SK-MEL-5 (cell line): ENCODE measurements around the gene GALNT2. TPM values are rescaled to one million over a fixed set of nuclear protein-coding genes. Genes with fewer than 3 reads are reported as not detected.

Source experiments
- DNase-seq: peaks from one replicate; pipeline ENCODE4 v3.0.0-alpha.2; 2016; ENCODE audit warnings: low read depth, low spot score
- in situ Hi-C: cut with HindIII; loops from 2 replicates; pipeline ENCODE4 v1.10.0; 2016; ENCODE audit warnings: low sequenced_read_pairs, high pct_unique_total_duplicates, low pct_unique_long_range_greater_than_20kb
- total RNA-seq: library from RNA; depleted of rRNA; stranded (reverse); fragments of >200 nt; shearing (Covaris generic); gene quantifications from 2 replicates; pipeline ENCODE4 v1.2.3, GENCODE V29; 2014

The GALNT2 gene
- total RNA-seq, 1 experiment from 2014 or later: 149 TPM

DNA sequence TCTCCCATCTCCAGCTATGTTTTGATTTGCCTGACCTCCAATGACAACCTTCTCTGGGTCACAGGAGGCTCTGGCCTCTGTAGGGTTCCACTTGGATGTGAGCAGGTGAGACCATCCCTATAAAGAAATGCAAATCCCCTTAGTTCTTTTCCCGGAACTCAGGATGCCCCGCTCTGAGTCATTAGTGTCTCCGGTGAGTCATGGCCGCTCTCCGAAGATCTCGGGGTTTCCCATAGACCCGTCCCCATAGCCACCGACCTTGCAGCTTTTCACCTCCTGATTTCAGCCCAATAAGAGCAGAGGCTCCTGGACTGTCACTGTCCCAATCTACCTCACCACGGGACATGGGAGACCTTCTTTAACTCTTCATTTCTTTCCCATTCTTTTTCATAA is 260.9 kb downstream of the GALNT2 start:
- no peak for DNase-seq
- in situ Hi-C loops: no loop called here

DNA sequence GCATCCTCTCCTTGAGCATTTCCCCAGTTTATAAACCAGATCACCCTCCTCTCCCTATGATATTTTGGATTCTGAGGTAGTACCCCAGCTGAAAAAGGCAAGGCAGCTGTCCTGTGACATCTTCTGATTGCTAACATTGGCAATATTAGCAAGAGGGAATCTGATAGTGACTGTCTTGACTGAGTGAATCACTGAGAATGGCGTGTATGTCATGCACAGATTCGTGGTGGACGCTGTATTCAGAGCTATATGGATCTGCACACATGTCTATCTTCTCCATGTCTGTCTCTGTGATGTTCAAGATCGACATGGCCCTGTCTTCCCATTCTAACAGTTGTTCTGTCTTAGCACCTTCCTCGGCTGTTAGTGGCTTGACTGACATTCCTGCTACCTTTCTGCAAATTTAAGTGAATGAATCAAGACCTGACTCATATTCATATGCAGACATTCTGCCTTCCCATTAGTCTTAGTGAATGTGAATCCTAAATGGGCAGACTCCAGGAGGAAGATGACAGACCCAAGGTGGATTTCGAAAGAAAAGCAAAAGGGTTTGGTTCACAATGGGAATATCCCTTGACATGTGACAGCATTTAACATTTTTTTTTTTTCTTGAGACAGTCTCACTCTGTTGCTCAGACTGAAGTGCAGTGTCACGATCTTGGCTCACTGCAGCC is 261.4 kb downstream of the GALNT2 start:
- in situ Hi-C loops: no loop called here
- DNase-seq: peak; percentile 28

DNA sequence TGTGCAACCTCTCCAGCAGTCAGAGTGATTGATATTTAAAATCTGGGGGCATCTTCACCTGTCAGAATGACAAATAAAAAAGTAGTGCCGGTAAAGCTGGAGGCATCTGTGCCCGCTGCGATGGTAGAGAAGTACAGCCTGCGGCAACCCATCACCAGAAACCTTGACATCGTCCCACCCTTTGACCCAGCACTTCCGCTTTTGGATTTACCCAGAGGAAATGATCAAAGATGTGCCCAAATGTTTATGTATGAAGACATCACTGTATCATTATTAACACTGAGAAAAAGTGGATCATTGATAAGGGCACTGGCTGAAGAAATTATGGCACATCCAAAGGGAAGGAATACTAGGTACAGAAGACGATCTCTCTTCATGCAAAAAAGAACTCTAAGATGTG is 263.1 kb downstream of the GALNT2 start:
- no peak for DNase-seq
- in situ Hi-C loops: no loop called here
